Gastroesophageal sphincter (tissue), 3 donors: ENCODE measurements around the gene TARBP1.

ENCODE experiments used
- CTCF ChIP-seq, 4 experiments: fragments of 200-600 bp in 2 of 4; fragments of 450-650 bp in 2 of 4; sonication (generic) in 1 of 4; IDR thresholded peaks; one replicate each; pipeline ENCODE4 v1.5.1; 2017 to 2019; ENCODE audit warnings: antibody characterized with exemption in 4 of 4, mild to moderate bottlenecking in 2 of 4, moderate library complexity in 2 of 4
- EP300 ChIP-seq: sonication (generic); formaldehyde crosslinking; IDR thresholded peaks from one replicate; pipeline ENCODE4 v1.6.1; 2017; ENCODE audit warnings: antibody characterized with exemption, mild to moderate bottlenecking
- POLR2A ChIP-seq, 2 donors: fragments of 450-650 bp; IDR thresholded peaks; one replicate each; pipeline ENCODE4 v1.6.1; 2017; ENCODE audit warnings: antibody characterized with exemption in 2 of 2, mild to moderate bottlenecking in 2 of 2, moderate library complexity in 1 of 2
- POLR2AphosphoS5 ChIP-seq: sonication (generic); formaldehyde crosslinking; IDR thresholded peaks from one replicate; pipeline ENCODE4 v1.6.1; 2017; ENCODE audit warnings: antibody characterized with exemption

- TF ChIP-seq CTCF (IDR thresholded peaks at IDR 0.05) (no peak), POLR2AphosphoS5 (no peak), POLR2A (IDR thresholded peaks at IDR 0.05) (no peak), EP300 (no peak)
Measured at GRCh38 chr1:234504969-234505768, 26.2 kb upstream of the TARBP1 start.
